OCI-LY7 (cell line): ENCODE measurements around the gene VSIR. TPM values are rescaled to one million over a fixed set of nuclear protein-coding genes. Genes with fewer than 3 reads are reported as not detected.

Experiments used
- BruUV-seq: library from RNA; stranded (reverse); fragments of 400-500 nt; replicated peaks from 2 replicates; lab custom pipeline; 2021; lab: Mats Ljungman, UMichigan
- CTCF ChIA-PET: fragments of 300-600 bp; sonication (Branson Sonifier 250); formaldehyde crosslinking; loops from one replicate; lab custom pipeline; 2022; ENCODE audit warnings: antibody characterized with exemption; ENCODE audit not compliant: unreplicated experiment; lab: Charles Lee
- POLR2A ChIA-PET: fragments of 300-600 bp; sonication (Branson Sonifier 250); formaldehyde crosslinking; loops from one replicate; lab custom pipeline; 2022; ENCODE audit warnings: antibody characterized with exemption; lab: Charles Lee
- DNase-seq: peaks from one replicate; pipeline ENCODE4 v3.0.0-alpha.2; 2015; ENCODE audit warnings: low spot score
- H2AFZ ChIP-seq: fragments of 200-600 bp; sonication (generic), shearing (Covaris generic); 2 replicates; pipeline ENCODE4 v1.6.1; 2014; ENCODE audit warnings: mild to moderate bottlenecking, antibody characterized with exemption, low read length, moderate library complexity
- H3K27ac ChIP-seq: fragments of 200-600 bp; sonication (generic); 2 replicates; pipeline ENCODE4 v1.5.1; 2014; ENCODE audit warnings: mixed run types, low read depth, mild to moderate bottlenecking, moderate library complexity, low read length, inconsistent platforms; ENCODE audit not compliant: poor library complexity, severe bottlenecking
- H3K36me3 ChIP-seq: fragments of 200-600 bp; sonication (generic); 2 replicates; pipeline ENCODE4 v1.6.1; 2014; ENCODE audit warnings: mild to moderate bottlenecking, antibody characterized with exemption, low read length, moderate library complexity, mixed read lengths; ENCODE audit not compliant: insufficient read depth
- H3K4me1 ChIP-seq: fragments of 200-600 bp; sonication (generic); 2 replicates; pipeline ENCODE4 v1.5.1; 2014; ENCODE audit warnings: mild to moderate bottlenecking, low read length; ENCODE audit not compliant: insufficient read depth, poor library complexity, severe bottlenecking
- H3K4me2 ChIP-seq: fragments of 200-600 bp; sonication (generic); 2 replicates; pipeline ENCODE4 v1.6.1; 2014; ENCODE audit warnings: mild to moderate bottlenecking, low read length
- H3K4me3 ChIP-seq: fragments of 200-600 bp; sonication (generic); 2 replicates; pipeline ENCODE4 v1.5.1; 2014; ENCODE audit warnings: mild to moderate bottlenecking, low read depth, low read length; ENCODE audit not compliant: poor library complexity, severe bottlenecking
- H3K79me2 ChIP-seq: fragments of 200-600 bp; sonication (generic); 2 replicates; pipeline ENCODE4 v1.6.1; 2016; ENCODE audit warnings: low read depth, mild to moderate bottlenecking, low read length, moderate library complexity, mixed read lengths; ENCODE audit not compliant: insufficient read depth
- H3K9me2 ChIP-seq: fragments of 200-600 bp; sonication (generic); 2 replicates; pipeline ENCODE4 v1.6.1; 2016; ENCODE audit warnings: mild to moderate bottlenecking, low read length, mixed read lengths; ENCODE audit not compliant: insufficient read depth
- H3K9me3 ChIP-seq: fragments of 200-600 bp; sonication (generic); 2 replicates; pipeline ENCODE4 v1.6.1; 2014; ENCODE audit warnings: mild to moderate bottlenecking, mixed run types, low read length, mixed read lengths
- H4K20me1 ChIP-seq: fragments of 200-600 bp; sonication (generic); 2 replicates; pipeline ENCODE4 v1.6.1; 2014; ENCODE audit warnings: mild to moderate bottlenecking, antibody characterized with exemption, low read length, moderate library complexity, mixed read lengths; ENCODE audit not compliant: insufficient read depth
- EZH2phosphoT487 ChIP-seq: fragments of 200-600 bp; sonication (generic); IDR thresholded peaks from 2 replicates; pipeline ENCODE4 v1.6.1; 2018; ENCODE audit warnings: low read depth, borderline replicate concordance, mild to moderate bottlenecking, mixed run types, antibody characterized with exemption, low read length, moderate library complexity, mixed read lengths
- intact Hi-C: fragments of 100-400 bp; cut with micrococcal nuclease; formaldehyde crosslinking; loops from one replicate; pipeline ENCODE4 v1.10.0; 2022; ENCODE audit not compliant: unreplicated experiment
- total RNA-seq, 2 experiments: library from RNA; depleted of rRNA in 1 of 2; stranded (reverse); fragments of >200 nt in 1 of 2; shearing (Covaris generic) in 1 of 2; gene quantifications; 2 replicates each; pipeline ENCODE4 v1.2.3, GENCODE V29; 2014 to 2022
- TF ChIP-seq, protein P1 (sequence below): fragments of 200-600 bp; sonication (generic); conservative IDR thresholded peaks from 2 replicates; pipeline ENCODE4 v1.5.1; 2014; ENCODE audit warnings: mild to moderate bottlenecking, antibody characterized with exemption, low read length, moderate library complexity, mixed read lengths

VSIR gene
- total RNA-seq, 2 experiments from 2014 or later, result 2.2 to 9.0 TPM

DNA sequence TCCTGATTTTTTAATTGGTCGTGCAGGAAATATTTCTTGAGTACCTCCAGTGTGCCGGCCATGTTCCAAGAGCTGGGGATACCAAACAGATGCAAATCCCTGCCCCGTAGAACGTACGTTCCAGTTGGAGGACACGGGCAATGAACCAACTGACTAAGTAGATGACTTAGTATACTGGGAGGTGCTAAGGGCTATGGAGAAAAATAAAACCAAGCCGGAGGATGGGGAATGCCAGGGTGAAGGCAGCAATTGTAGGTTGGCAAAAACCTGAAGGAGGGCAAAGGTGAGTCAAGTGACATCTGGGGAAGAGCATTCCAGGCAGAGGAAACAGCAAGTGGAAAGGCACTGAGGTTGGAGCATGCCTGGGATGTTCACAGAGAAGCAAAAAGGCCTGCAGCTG, 6.8 kb upstream of the VSIR start:
- H3K4me1 ChIP-seq, result peaks cover 18% of the 10 kb centered on the region
- H3K27ac ChIP-seq, result no peak overlapping the region
- no peaks in the 10 kb centered on the region for H3K9me2 ChIP-seq
- H3K4me3 ChIP-seq, result no peak overlapping the region
- BruUV-seq, result no TSS peak
- H3K4me2 ChIP-seq, result no peak overlapping the region
- DNase-seq, result no peak
- H4K20me1 ChIP-seq, result no peaks in the 10 kb centered on the region
- ChIA-PET POLR2A (no interaction called here), CTCF (no interaction called here)
- TF ChIP-seq, protein P1, sequence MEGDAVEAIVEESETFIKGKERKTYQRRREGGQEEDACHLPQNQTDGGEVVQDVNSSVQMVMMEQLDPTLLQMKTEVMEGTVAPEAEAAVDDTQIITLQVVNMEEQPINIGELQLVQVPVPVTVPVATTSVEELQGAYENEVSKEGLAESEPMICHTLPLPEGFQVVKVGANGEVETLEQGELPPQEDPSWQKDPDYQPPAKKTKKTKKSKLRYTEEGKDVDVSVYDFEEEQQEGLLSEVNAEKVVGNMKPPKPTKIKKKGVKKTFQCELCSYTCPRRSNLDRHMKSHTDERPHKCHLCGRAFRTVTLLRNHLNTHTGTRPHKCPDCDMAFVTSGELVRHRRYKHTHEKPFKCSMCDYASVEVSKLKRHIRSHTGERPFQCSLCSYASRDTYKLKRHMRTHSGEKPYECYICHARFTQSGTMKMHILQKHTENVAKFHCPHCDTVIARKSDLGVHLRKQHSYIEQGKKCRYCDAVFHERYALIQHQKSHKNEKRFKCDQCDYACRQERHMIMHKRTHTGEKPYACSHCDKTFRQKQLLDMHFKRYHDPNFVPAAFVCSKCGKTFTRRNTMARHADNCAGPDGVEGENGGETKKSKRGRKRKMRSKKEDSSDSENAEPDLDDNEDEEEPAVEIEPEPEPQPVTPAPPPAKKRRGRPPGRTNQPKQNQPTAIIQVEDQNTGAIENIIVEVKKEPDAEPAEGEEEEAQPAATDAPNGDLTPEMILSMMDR, result no peak
- no peak for TF ChIP-seq EZH2phosphoT487
- H3K36me3 ChIP-seq, result no peaks in the 10 kb centered on the region
- no peaks in the 10 kb centered on the region for H3K9me3 ChIP-seq
- no peak overlapping the region for H2AFZ ChIP-seq
- no peaks in the 10 kb centered on the region for H3K79me2 ChIP-seq
- intact Hi-C loops, result no loop called here

- ChIA-PET CTCF (no interaction called here), POLR2A (no interaction called here)
- TF ChIP-seq, protein P1, result no peak
- no peak for TF ChIP-seq EZH2phosphoT487
- Histone ChIP-seq H3K9me2 (no peaks in the 10 kb centered on the region), H3K9me3 (no peaks in the 10 kb centered on the region), H3K36me3 (no peaks in the 10 kb centered on the region), H3K79me2 (no peaks in the 10 kb centered on the region), H2AFZ (no peak overlapping the region), H4K20me1 (no peaks in the 10 kb centered on the region), H3K4me3 (no peak overlapping the region), H3K4me1 (peaks cover 23% of the 10 kb centered on the region), H3K27ac (no peak overlapping the region), H3K4me2 (no peak overlapping the region)
- intact Hi-C loops, result no loop called here
- DNase-seq, result no peak
- no TSS peak for BruUV-seq
These were observed 6.3 kb upstream of the VSIR start for GRCh38 chr10:71779641-71780040.

GRCh38 chr10:71778071-71778825, 4.9 kb upstream of the VSIR start:
- POLR2A ChIA-PET, result interaction anchor here (1.1 kb wide), 1 partner anchor 40 kb away, joined by 3 read pairs; no protein-coding TSS in a partner anchor
- H3K4me2 ChIP-seq, result no peak overlapping the region

More at GRCh38 chr10:71778071-71778825, 4.9 kb upstream of the VSIR start:
- BruUV-seq, result no TSS peak
- Histone ChIP-seq H3K4me3 (no peak overlapping the region), H2AFZ (no peak overlapping the region), H3K36me3 (no peaks in the 10 kb centered on the region), H4K20me1 (no peaks in the 10 kb centered on the region), H3K9me2 (no peaks in the 10 kb centered on the region), H3K4me1 (peaks cover 35% of the 10 kb centered on the region), H3K27ac (no peak overlapping the region), H3K9me3 (no peaks in the 10 kb centered on the region), H3K79me2 (no peaks in the 10 kb centered on the region)
- no peak for DNase-seq
- intact Hi-C loops, result no loop called here
- CTCF ChIA-PET, result interaction anchor here (0.5 kb wide), 1 partner anchor 34 kb away, joined by 5 read pairs; no protein-coding TSS in a partner anchor
- TF ChIP-seq EZH2phosphoT487, result no peak
- TF ChIP-seq, protein P1, result no peak
